ENCODE data around the gene PGAM5.

GRCh38 chr12:132728502-132728901, 17.9 kb downstream of the PGAM5 start:
- TF ChIP-seq CTCF (IDR thresholded peaks at IDR 0.05; ENCODE audit: low read length): no peak
- TF ChIP-seq EZH2phosphoT487 (IDR thresholded peaks at IDR 0.05; ENCODE audit: low read length): no peak

All from MM.1S (cell line).